HepG2 (cell line): ENCODE data around the gene TOMM7.

Experiments used
- AFF4 ChIP-seq: sonication (generic); formaldehyde crosslinking; IDR thresholded peaks from 2 replicates; pipeline ENCODE4 v1.4.0; 2020; ENCODE audit warnings: missing genetic modification reagents
- EP300 ChIP-seq, 3 experiments: sonication (generic) in 1 of 3; formaldehyde crosslinking in 1 of 3; IDR thresholded peaks; 2 replicates each; pipeline versions ENCODE4 v1.5.1 to v1.6.1; 2011 to 2020; ENCODE audit warnings: low read depth in 2 of 3, low read length in 2 of 3, borderline replicate concordance in 1 of 3, improper control_type of control experiment in 1 of 3, mild to moderate bottlenecking in 1 of 3, missing genetic modification reagents in 1 of 3, moderate library complexity in 1 of 3
- FOXP1 ChIP-seq, 2 experiments: fragments of 450-650 bp in 1 of 2; IDR thresholded peaks; 2 replicates each; pipeline ENCODE4 v1.6.1; 2017 to 2018; ENCODE audit warnings: antibody characterized with exemption in 1 of 2
- HDAC6 ChIP-seq: fragments of 200-600 bp; sonication (generic); IDR thresholded peaks from 2 replicates; pipeline ENCODE4 v1.7.0; 2017; ENCODE audit warnings: mild to moderate bottlenecking, antibody characterized with exemption, low read length, low read depth
- NONO ChIP-seq, 2 experiments: fragments of 450-650 bp in 1 of 2; sonication (generic) in 1 of 2; formaldehyde crosslinking in 1 of 2; IDR thresholded peaks in 1 of 2; conservative IDR thresholded peaks in 1 of 2; 2 replicates each; pipeline versions ENCODE4 v1.6.1 to v1.8.0; 2017 to 2022; ENCODE audit warnings: mild to moderate bottlenecking in 1 of 2, missing genetic modification reagents in 1 of 2, moderate library complexity in 1 of 2
- TRIM24 ChIP-seq: sonication (generic); formaldehyde crosslinking; IDR thresholded peaks from 2 replicates; pipeline ENCODE4 v1.8.0; 2022; ENCODE audit warnings: mild to moderate bottlenecking, missing genetic modification reagents

GRCh38 chr7:22810843-22811242, 11.8 kb downstream of the TOMM7 start:
- TF ChIP-seq EP300 (IDR thresholded peaks at IDR 0.05; ENCODE audit: low read depth in 2 of 2, low read length in 2 of 2) = no peak
- no peak for TF ChIP-seq EP300 (CRISPR knock-in tag; IDR thresholded peaks at IDR 0.05; ENCODE audit: borderline replicate concordance)
- no peak for TF ChIP-seq TRIM24 (CRISPR knock-in tag)
- TF ChIP-seq NONO (IDR thresholded peaks at IDR 0.05) = no peak
- TF ChIP-seq NONO (CRISPR knock-in tag; conservative IDR thresholded peaks at IDR 0.05) = no peak
- TF ChIP-seq HDAC6 = no peak
- TF ChIP-seq FOXP1 (IDR thresholded peaks at IDR 0.05) = no peak
- no peak for TF ChIP-seq FOXP1 (CRISPR knock-in tag; IDR thresholded peaks at IDR 0.05)
- TF ChIP-seq AFF4 (CRISPR knock-in tag) = no peak
